ENCODE measurements around the gene TEF. TPM values are rescaled to one million over a fixed set of nuclear protein-coding genes. Genes with fewer than 3 reads are reported as not detected.

Gene TEF
- total and polyA plus RNA-seq, 7 donors, result 12.6 to 30.3 (median 21.3) TPM

GRCh38 chr22:41345807-41346335, 35.9 kb upstream of the TEF start:
- TF ChIP-seq CTCF (IDR thresholded peaks at IDR 0.05), result no peak
- TF ChIP-seq POLR2AphosphoS5 (IDR thresholded peaks at IDR 0.05), result no peak
- no peak for TF ChIP-seq EP300 (IDR thresholded peaks at IDR 0.05)
- TF ChIP-seq POLR2A (IDR thresholded peaks at IDR 0.05), result no peak
- 96 to 97% methylated on average over 24 of the region's 24 CpGs for WGBS, 2 donors
- Histone ChIP-seq H3K27ac (no peak overlapping the region), H3K9me3 (no peaks in the 10 kb centered on the region), H3K36me3 (peaks cover 53 to 99% (median 76%) of the 10 kb centered on the region in 4 donors), H3K27me3 (no peaks in the 10 kb centered on the region), H3K4me1 (no peaks in the 10 kb centered on the region), H3K4me3 (no peak overlapping the region)
- intact Hi-C loops (cut with DNase I), result no loop called here
- no peak for DNase-seq

GRCh38 chr22:41347066-41347859, 34.5 kb upstream of the TEF start:
- no peaks in the 10 kb centered on the region for H3K4me1 ChIP-seq
- peak; percentile 59 for DNase-seq
- intact Hi-C loops (cut with DNase I), result no loop called here
- H3K27me3 ChIP-seq, result no peaks in the 10 kb centered on the region
- no peak overlapping the region for H3K27ac ChIP-seq
- no peak overlapping the region for H3K4me3 ChIP-seq
- TF ChIP-seq POLR2A (IDR thresholded peaks at IDR 0.05) (no peak), EP300 (IDR thresholded peaks at IDR 0.05) (no peak), CTCF (IDR thresholded peaks at IDR 0.05) (no peak), POLR2AphosphoS5 (IDR thresholded peaks at IDR 0.05) (no peak)
- peaks cover 63 to 99% (median 77%) of the 10 kb centered on the region in 4 donors for H3K36me3 ChIP-seq
- WGBS, 2 donors, result 93 to 94% methylated on average over 18 of the region's 18 CpGs
- no peaks in the 10 kb centered on the region for H3K9me3 ChIP-seq

- H3K27me3 ChIP-seq, result no peaks in the 10 kb centered on the region
- no peak overlapping the region for H3K27ac ChIP-seq
- no peak for DNase-seq
- TF ChIP-seq POLR2A (IDR thresholded peaks at IDR 0.05) (no peak), EP300 (IDR thresholded peaks at IDR 0.05) (no peak), CTCF (IDR thresholded peaks at IDR 0.05) (no peak), POLR2AphosphoS5 (IDR thresholded peaks at IDR 0.05) (no peak)
- no peaks in the 10 kb centered on the region for H3K9me3 ChIP-seq
- no peak overlapping the region for H3K4me3 ChIP-seq
- 95 to 96% methylated on average over 22 of the region's 22 CpGs for WGBS, 2 donors
- H3K36me3 ChIP-seq, result peaks cover 51 to 100% (median 77%) of the 10 kb centered on the region in 4 donors
- intact Hi-C loops (cut with DNase I), result no loop called here
- H3K4me1 ChIP-seq, result no peaks in the 10 kb centered on the region
Observed at GRCh38 chr22:41348964-41349484, 32.7 kb upstream of the TEF start.

GRCh38 chr22:41350087-41350486, 31.7 kb upstream of the TEF start:
- TF ChIP-seq POLR2AphosphoS5 (IDR thresholded peaks at IDR 0.05), result no peak
- TF ChIP-seq CTCF (IDR thresholded peaks at IDR 0.05), result no peak
- TF ChIP-seq POLR2A (IDR thresholded peaks at IDR 0.05), result no peak
- no peak for TF ChIP-seq EP300 (IDR thresholded peaks at IDR 0.05)
- Histone ChIP-seq H3K27me3 (no peaks in the 10 kb centered on the region), H3K9me3 (no peaks in the 10 kb centered on the region), H3K27ac (no peak overlapping the region), H3K36me3 (peaks cover 46 to 100% (median 74%) of the 10 kb centered on the region in 4 donors), H3K4me3 (no peak overlapping the region), H3K4me1 (no peaks in the 10 kb centered on the region)
- DNase-seq, result no peak
- intact Hi-C loops (cut with DNase I), result no loop called here
- WGBS, 2 donors, result 27 to 70% methylated on average over 4 of the region's 4 CpGs

Measured in sigmoid colon (tissue), 7 donors.